ENCODE data around the gene PPP1R1B. TPM values are rescaled to one million over a fixed set of nuclear protein-coding genes. Genes with fewer than 3 reads are reported as not detected.

The PPP1R1B gene
- total and polyA plus RNA-seq, 12 donors: 0.32 to 58.0 (median 13.0) TPM; not detected in 1

- Histone ChIP-seq H3K9me3 (replicated peaks in 1 of 3) (no peaks in the 10 kb centered on the region), H3K4me1 (replicated peaks in 1 of 2) (peaks cover 19 to 30% of the 10 kb centered on the region in 2 donors), H3K27me3 (peaks cover 23% of the 10 kb centered on the region), H3K4me3 (peak within 1 kb of the TSS in 1 of 4 donors; percentile 47), H3K36me3 (replicated peaks in 1 of 2) (no peaks in the 10 kb centered on the region), H3K27ac (peak within 1 kb of the TSS in 1 of 5 donors; percentile 74)
- intact Hi-C loops (cut with DNase I): loop anchor here in 1 of 2 donors (2.0 kb wide), 1 partner anchor 45 kb away; no protein-coding TSS in a partner anchor
- no peak for TF ChIP-seq POLR2A (IDR thresholded peaks at IDR 0.05)
- TF ChIP-seq CTCF (IDR thresholded peaks at IDR 0.05): peak; percentile 20 to 65 (median 56)
- WGBS, 4 donors: 2 to 4% (median 3%) methylated on average over 38 to 85 of the region's 85 CpGs
- peak; percentile 47 to 84 (median 71) for DNase-seq
Observed at GRCh38 chr17:39667945-39668924, 41.5 kb downstream of the PPP1R1B start, which contains the start of gene PNMT. Gene PNMT, plus strand, starts transcription at chr17:39668453. Its CDS starts 23 bp downstream, at chr17:39668476.

GRCh38 chr17:39669897-39670735 is 43.4 kb downstream of the PPP1R1B start:
- H3K27ac ChIP-seq: peak overlapping the region in 1 of 5 donors; percentile 62
- TF ChIP-seq CTCF (IDR thresholded peaks at IDR 0.05) (no peak), POLR2A (IDR thresholded peaks at IDR 0.05) (no peak)
- 68 to 75% (median 69%) methylated on average over 8 to 23 of the region's 23 CpGs for WGBS, 4 donors
- no peak overlapping the region for H3K4me3 ChIP-seq
- peak in 1 of 7 donors; percentile 64 for DNase-seq
- intact Hi-C loops (cut with DNase I): loop anchor here in 1 of 2 donors (2.0 kb wide), 1 partner anchor 47 kb away; no protein-coding TSS in a partner anchor
- no peaks in the 10 kb centered on the region for H3K36me3 ChIP-seq (replicated peaks in 1 of 2)
- H3K27me3 ChIP-seq: peaks cover 23% of the 10 kb centered on the region
- H3K4me1 ChIP-seq (replicated peaks in 1 of 2): peaks cover 19 to 21% of the 10 kb centered on the region in 2 donors
- H3K9me3 ChIP-seq (replicated peaks in 1 of 3): no peaks in the 10 kb centered on the region

- H3K27me3 ChIP-seq: peaks cover 23% of the 10 kb centered on the region
- H3K4me1 ChIP-seq (replicated peaks in 1 of 2): peaks cover 19 to 22% of the 10 kb centered on the region in 2 donors
- H3K27ac ChIP-seq: peak overlapping the region in 1 of 5 donors; percentile 62
- TF ChIP-seq POLR2A (IDR thresholded peaks at IDR 0.05) (no peak), CTCF (IDR thresholded peaks at IDR 0.05) (no peak)
- intact Hi-C loops (cut with DNase I): no loop called here
- no peaks in the 10 kb centered on the region for H3K9me3 ChIP-seq (replicated peaks in 1 of 3)
- DNase-seq: peak in 1 of 7 donors; percentile 53
- no peak overlapping the region for H3K4me3 ChIP-seq
- no peaks in the 10 kb centered on the region for H3K36me3 ChIP-seq (replicated peaks in 1 of 2)
- 36 to 58% (median 43%) methylated on average over 3 to 4 of the region's 4 CpGs for WGBS, 4 donors
Observed at GRCh38 chr17:39670746-39671145, 44.0 kb downstream of the PPP1R1B start.

Measured in adrenal gland (tissue), 12 donors.